ENCODE measurements around the gene RAD51B.

Gene RAD51B

GRCh38 chr14:68501614-68502052 is 682.1 kb downstream of the RAD51B start:
- DNase-seq = no peak

GRCh38 chr14:68502230-68502629 is 682.7 kb downstream of the RAD51B start:
- Histone ChIP-seq H3K9ac (ENCODE audit: low read length) (no peak overlapping the region), H3K4me1 (ENCODE audit: low read length) (0 out of 2 replicates have a peak, but pooled peaks cover 4% of the 10 kb centered on the region)

More at GRCh38 chr14:68501614-68502052, 682.1 kb downstream of the RAD51B start:
- no peaks in the 10 kb centered on the region for H3K27me3 ChIP-seq (replicated peaks; ENCODE audit: insufficient read depth, low read length)
- no peak overlapping the region for H3K4me3 ChIP-seq (ENCODE audit: low read length)
- no peak overlapping the region for H3K27ac ChIP-seq (ENCODE audit: low read length)
- H3K4me1 ChIP-seq (ENCODE audit: low read length) = no peaks in the 10 kb centered on the region
- H3F3A ChIP-seq (ENCODE audit: insufficient read depth, low read length) = no peaks in the 10 kb centered on the region
- H3K9ac ChIP-seq (ENCODE audit: low read length) = no peak overlapping the region
- TF ChIP-seq EZH2phosphoT487 (IDR thresholded peaks at IDR 0.05; ENCODE audit: low read length) (no peak), CTCF (IDR thresholded peaks at IDR 0.05; ENCODE audit: low read length) (no peak), EZH2 (optimal IDR thresholded peaks at IDR 0.05; ENCODE audit: low read depth, low read length) (no peak)
- no peaks in the 10 kb centered on the region for H4K20me1 ChIP-seq (ENCODE audit: insufficient read depth, low read length)
- no peaks in the 10 kb centered on the region for H3K79me2 ChIP-seq (ENCODE audit: low read length)
- H3K9me3 ChIP-seq (replicated peaks; ENCODE audit: insufficient read depth, low read length) = no peaks in the 10 kb centered on the region
- H3K4me2 ChIP-seq (ENCODE audit: low read depth, low read length) = no peak overlapping the region
- no peaks in the 10 kb centered on the region for H3K9me2 ChIP-seq (replicated peaks; ENCODE audit: insufficient read depth, low read length)
- H2AFZ ChIP-seq (ENCODE audit: low read length) = no peak overlapping the region
- H3K36me3 ChIP-seq (replicated peaks; ENCODE audit: insufficient read depth, low read length) = no peaks in the 10 kb centered on the region

DNA sequence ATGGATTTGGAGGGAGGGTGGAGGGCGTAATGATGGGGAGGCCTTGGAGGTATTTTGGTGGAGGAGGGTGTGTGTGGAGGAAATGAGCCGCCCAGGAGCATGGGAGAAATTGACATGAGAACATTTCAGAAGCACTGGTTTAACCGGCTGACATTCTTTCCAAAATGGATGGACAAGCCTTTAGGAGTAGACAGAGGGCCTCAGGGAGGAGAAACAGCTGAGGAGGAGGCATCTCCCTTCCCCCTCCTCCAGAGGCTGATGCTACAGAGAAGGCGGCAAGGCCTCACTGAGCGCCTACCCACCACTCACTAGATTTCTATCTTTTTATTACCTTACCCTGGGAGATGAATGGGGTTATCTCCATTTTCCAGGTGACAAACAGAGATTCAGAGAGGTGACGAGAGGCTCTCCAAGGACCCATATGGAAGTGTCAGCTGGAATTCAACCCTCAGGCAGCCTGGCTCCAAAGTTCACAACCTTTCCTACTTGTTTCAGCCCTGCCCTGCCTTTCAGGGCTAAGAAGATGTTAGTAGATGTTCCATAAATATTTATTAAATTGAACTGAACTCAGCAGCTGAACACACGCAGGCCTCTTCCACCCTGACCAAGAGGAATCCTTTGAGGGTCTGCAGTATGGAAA is 683.7 kb downstream of the RAD51B start:
- Histone ChIP-seq H3K36me3 (replicated peaks; ENCODE audit: insufficient read depth, low read length) (no peaks in the 10 kb centered on the region), H3K9ac (ENCODE audit: low read length) (no peak overlapping the region), H3F3A (ENCODE audit: insufficient read depth, low read length) (no peaks in the 10 kb centered on the region), H3K27me3 (replicated peaks; ENCODE audit: insufficient read depth, low read length) (no peaks in the 10 kb centered on the region), H3K4me2 (ENCODE audit: low read depth, low read length) (no peak overlapping the region), H2AFZ (ENCODE audit: low read length) (no peak overlapping the region), H3K79me2 (ENCODE audit: low read length) (no peaks in the 10 kb centered on the region), H3K9me2 (replicated peaks; ENCODE audit: insufficient read depth, low read length) (no peaks in the 10 kb centered on the region), H3K27ac (ENCODE audit: low read length) (no peak overlapping the region), H3K4me3 (ENCODE audit: low read length) (no peak overlapping the region), H4K20me1 (ENCODE audit: insufficient read depth, low read length) (no peaks in the 10 kb centered on the region), H3K4me1 (ENCODE audit: low read length) (0 out of 2 replicates have a peak, but pooled peaks cover 7% of the 10 kb centered on the region), H3K9me3 (replicated peaks; ENCODE audit: insufficient read depth, low read length) (no peaks in the 10 kb centered on the region)
- TF ChIP-seq EZH2phosphoT487 (IDR thresholded peaks at IDR 0.05; ENCODE audit: low read length) = no peak
- TF ChIP-seq CTCF (IDR thresholded peaks at IDR 0.05; ENCODE audit: low read length) = no peak
- no peak for TF ChIP-seq EZH2 (optimal IDR thresholded peaks at IDR 0.05; ENCODE audit: low read depth, low read length)
- no peak for DNase-seq

More at GRCh38 chr14:68502230-68502629, 682.7 kb downstream of the RAD51B start:
- Histone ChIP-seq H3K4me3 (ENCODE audit: low read length) (no peak overlapping the region), H2AFZ (ENCODE audit: low read length) (no peak overlapping the region), H3K4me2 (ENCODE audit: low read depth, low read length) (no peak overlapping the region), H3K36me3 (replicated peaks; ENCODE audit: insufficient read depth, low read length) (no peaks in the 10 kb centered on the region), H3K79me2 (ENCODE audit: low read length) (no peaks in the 10 kb centered on the region), H3K27me3 (replicated peaks; ENCODE audit: insufficient read depth, low read length) (no peaks in the 10 kb centered on the region), H3K27ac (ENCODE audit: low read length) (no peak overlapping the region), H4K20me1 (ENCODE audit: insufficient read depth, low read length) (no peaks in the 10 kb centered on the region), H3K9me2 (replicated peaks; ENCODE audit: insufficient read depth, low read length) (no peaks in the 10 kb centered on the region), H3F3A (ENCODE audit: insufficient read depth, low read length) (no peaks in the 10 kb centered on the region), H3K9me3 (replicated peaks; ENCODE audit: insufficient read depth, low read length) (no peaks in the 10 kb centered on the region)
- TF ChIP-seq CTCF (IDR thresholded peaks at IDR 0.05; ENCODE audit: low read length) (no peak), EZH2phosphoT487 (IDR thresholded peaks at IDR 0.05; ENCODE audit: low read length) (no peak), EZH2 (optimal IDR thresholded peaks at IDR 0.05; ENCODE audit: low read depth, low read length) (no peak)
- no peak for DNase-seq
